Loucy (cell line): ENCODE measurements around the gene OR4S2.

Source experiments
- H2AFZ ChIP-seq: fragments of 200-600 bp; sonication (generic); 2 replicates; pipeline ENCODE4 v1.6.0; 2016; ENCODE audit warnings: antibody characterized with exemption, mild to moderate bottlenecking, low read length, moderate library complexity
- H3F3A ChIP-seq: fragments of 200-600 bp; 2 replicates; pipeline ENCODE4 v1.6.0; 2016; ENCODE audit warnings: antibody characterized with exemption, low read depth, mild to moderate bottlenecking
- H3K27me3 ChIP-seq: fragments of 200-600 bp; sonication (generic); 2 replicates; pipeline ENCODE4 v1.6.1; 2014; ENCODE audit warnings: low read length, mild to moderate bottlenecking; ENCODE audit not compliant: insufficient read depth, poor library complexity, severe bottlenecking
- H3K36me3 ChIP-seq: fragments of 200-600 bp; sonication (generic); 2 replicates; pipeline ENCODE4 v1.6.1; 2016; ENCODE audit warnings: low read length; ENCODE audit not compliant: insufficient read depth
- H3K4me1 ChIP-seq: fragments of 200-600 bp; sonication (generic); 2 replicates; pipeline ENCODE4 v1.5.1; 2014; ENCODE audit warnings: low read length, mild to moderate bottlenecking; ENCODE audit not compliant: insufficient read depth, poor library complexity, severe bottlenecking
- H3K4me2 ChIP-seq: fragments of 200-600 bp; sonication (generic); 2 replicates; pipeline ENCODE4 v1.6.0; 2014; ENCODE audit warnings: antibody characterized with exemption, low read length, low read depth, mild to moderate bottlenecking; ENCODE audit not compliant: poor library complexity, severe bottlenecking
- H3K4me3 ChIP-seq: fragments of 200-600 bp; sonication (generic); 2 replicates; pipeline ENCODE4 v1.5.1; 2014; ENCODE audit warnings: low read length, mild to moderate bottlenecking, mixed read lengths; ENCODE audit not compliant: poor library complexity, severe bottlenecking
- H3K79me2 ChIP-seq: fragments of 200-600 bp; sonication (generic); 2 replicates; pipeline ENCODE4 v1.6.1; 2014; ENCODE audit warnings: low read length; ENCODE audit not compliant: insufficient read depth
- H3K9ac ChIP-seq: fragments of 200-600 bp; sonication (generic); 2 replicates; pipeline ENCODE4 v1.6.0; 2014; ENCODE audit warnings: mild to moderate bottlenecking, low read depth, low read length, moderate library complexity; ENCODE audit not compliant: poor library complexity, severe bottlenecking
- H3K9me2 ChIP-seq: fragments of 200-600 bp; sonication (generic); replicated peaks from 2 replicates; pipeline ENCODE4 v1.6.1; 2016; ENCODE audit warnings: low read depth, low read length, mixed read lengths
- H3K9me3 ChIP-seq: fragments of 200-600 bp; sonication (generic); 2 replicates; pipeline ENCODE4 v1.6.1; 2014; ENCODE audit warnings: mild to moderate bottlenecking, antibody characterized with exemption, low read length, low read depth; ENCODE audit not compliant: insufficient read depth
- H4K20me1 ChIP-seq: fragments of 200-600 bp; sonication (generic); 2 replicates; pipeline ENCODE4 v1.6.0; 2014; ENCODE audit warnings: antibody characterized with exemption, low read length, mild to moderate bottlenecking; ENCODE audit not compliant: insufficient read depth, poor library complexity, severe bottlenecking
- CTCF ChIP-seq: fragments of 200-600 bp; sonication (generic); conservative IDR thresholded peaks from 2 replicates; pipeline ENCODE4 v1.5.1; 2014; ENCODE audit warnings: mild to moderate bottlenecking, antibody characterized with exemption, low read length
- EZH2phosphoT487 ChIP-seq: fragments of 200-600 bp; IDR thresholded peaks from 2 replicates; pipeline ENCODE4 v1.6.1; 2018; ENCODE audit warnings: antibody characterized with exemption, mild to moderate bottlenecking, moderate library complexity, borderline replicate concordance

Gene OR4S2

GRCh38 chr11:55648027-55648426 is at the start of gene OR4S2:
Gene OR4S2 (plus strand): TSS chr11:55648327. CDS start chr11:55650904, 2,577 bp downstream.
- no peaks in the 10 kb centered on the region for H3K9me2 ChIP-seq
- no peaks in the 10 kb centered on the region for H3K4me1 ChIP-seq
- no peak within 1 kb of the TSS for H3K9ac ChIP-seq
- H3K4me2 ChIP-seq = no peak within 1 kb of the TSS
- no peaks in the 10 kb centered on the region for H3K79me2 ChIP-seq
- H3K36me3 ChIP-seq = no peaks in the 10 kb centered on the region
- no peaks in the 10 kb centered on the region for H3K27me3 ChIP-seq
- H3F3A ChIP-seq = no peaks in the 10 kb centered on the region
- H3K4me3 ChIP-seq = no peak within 1 kb of the TSS
- no peak within 1 kb of the TSS for H2AFZ ChIP-seq
- H4K20me1 ChIP-seq = no peaks in the 10 kb centered on the region
- TF ChIP-seq EZH2phosphoT487 (no peak), CTCF (no peak)
- H3K9me3 ChIP-seq = no peaks in the 10 kb centered on the region

- no peaks in the 10 kb centered on the region for H3K9me3 ChIP-seq
- no peak within 1 kb of the TSS for H3K9ac ChIP-seq
- H3K4me2 ChIP-seq = no peak within 1 kb of the TSS
- no peak within 1 kb of the TSS for H2AFZ ChIP-seq
- H3K79me2 ChIP-seq = no peaks in the 10 kb centered on the region
- H3K27me3 ChIP-seq = no peaks in the 10 kb centered on the region
- no peaks in the 10 kb centered on the region for H3K36me3 ChIP-seq
- H4K20me1 ChIP-seq = no peaks in the 10 kb centered on the region
- H3K4me3 ChIP-seq = no peak within 1 kb of the TSS
- H3K4me1 ChIP-seq = no peaks in the 10 kb centered on the region
- no peak for TF ChIP-seq CTCF
- TF ChIP-seq EZH2phosphoT487 = no peak
- no peaks in the 10 kb centered on the region for H3F3A ChIP-seq
- no peaks in the 10 kb centered on the region for H3K9me2 ChIP-seq
These were observed 40.6 kb upstream of the OR4S2 start, which contains the start of gene OR4C11 for GRCh38 chr11:55607545-55607944. Gene OR4C11 (minus strand): TSS chr11:55607645. CDS start chr11:55604373, 3,272 bp downstream.

- TF ChIP-seq EZH2phosphoT487 = no peak
- no peak for TF ChIP-seq CTCF
- Histone ChIP-seq H3K4me1 (no peaks in the 10 kb centered on the region), H3K36me3 (no peaks in the 10 kb centered on the region), H3K4me2 (no peak overlapping the region), H3F3A (no peaks in the 10 kb centered on the region), H3K9ac (no peak overlapping the region), H3K4me3 (no peak overlapping the region), H3K9me2 (no peaks in the 10 kb centered on the region), H3K9me3 (peaks cover 6% of the 10 kb centered on the region; the same call in 1 of the 2 replicates), H2AFZ (no peak overlapping the region), H3K79me2 (no peaks in the 10 kb centered on the region), H3K27me3 (no peaks in the 10 kb centered on the region), H4K20me1 (no peaks in the 10 kb centered on the region)
These were observed 23.6 kb upstream of the OR4S2 start for GRCh38 chr11:55624531-55624930.
